H1 (cell line): ENCODE data around the gene TBCEL. TPM values are rescaled to one million over a fixed set of nuclear protein-coding genes. Genes with fewer than 3 reads are reported as not detected.

Experiments
- CTCF ChIA-PET: fragments of 300-600 bp; sonication (Branson Sonifier 250); formaldehyde crosslinking; loops from one replicate; lab custom pipeline; 2021; ENCODE audit not compliant: partially characterized antibody; lab: Charles Lee
- POLR2A ChIA-PET: fragments of 300-600 bp; sonication (Branson Sonifier 250); formaldehyde crosslinking; loops from one replicate; lab custom pipeline; 2021; ENCODE audit warnings: inconsistent platforms; ENCODE audit not compliant: partially characterized antibody; lab: Charles Lee
- DNase-seq, 2 experiments: peaks; one replicate each; pipeline versions ENCODE4 v3.0.0 to v3.0.0-alpha.2; 2010 to 2022; ENCODE audit warnings: low spot score in 2 of 2, low read depth in 1 of 2, mixed read lengths in 1 of 2
- FAIRE-seq: peaks from 2 replicates; lab custom pipeline; 2011; peaks lifted over from hg19 to GRCh38; lab: Jason Lieb, UNC
- H2AFZ ChIP-seq: 2 replicates; pipeline ENCODE4 v1.8.1; 2012; ENCODE audit warnings: low read length, inconsistent platforms
- H2AK5ac ChIP-seq: 2 replicates; pipeline ENCODE4 v1.6.1; 2013; ENCODE audit warnings: low read depth, low read length
- H2BK120ac ChIP-seq: replicated peaks from 2 replicates; pipeline ENCODE3; 2013; ENCODE audit warnings: low read depth, low read length, inconsistent platforms
- H2BK12ac ChIP-seq: 2 replicates; pipeline ENCODE4 v1.6.1; 2013; ENCODE audit warnings: low read depth, low read length
- H2BK15ac ChIP-seq: 2 replicates; pipeline ENCODE4 v1.6.1; 2013; ENCODE audit warnings: low read length
- H2BK20ac ChIP-seq: 2 replicates; pipeline ENCODE4 v1.6.1; 2013; ENCODE audit warnings: low read length
- H2BK5ac ChIP-seq: 2 replicates; pipeline ENCODE4 v1.6.1; 2013; ENCODE audit warnings: low read depth, low read length
- H3K14ac ChIP-seq: 2 replicates; pipeline ENCODE4 v1.6.1; 2013; ENCODE audit warnings: inconsistent platforms; ENCODE audit not compliant: insufficient read length
- H3K18ac ChIP-seq: 2 replicates; pipeline ENCODE4 v1.6.1; 2013; ENCODE audit warnings: low read length; ENCODE audit errors: extremely low read depth
- H3K23ac ChIP-seq: 2 replicates; pipeline ENCODE4 v1.6.1; 2013; ENCODE audit warnings: inconsistent platforms; ENCODE audit not compliant: insufficient read length
- H3K23me2 ChIP-seq: 2 replicates; pipeline ENCODE4 v1.6.1; 2013; ENCODE audit warnings: low read depth, low read length
- H3K27ac ChIP-seq: 2 replicates; pipeline ENCODE4 v1.6.1; 2011; ENCODE audit warnings: low read depth, low read length, inconsistent platforms
- H3K27me3 ChIP-seq, 4 experiments: replicated peaks in 1 of 4; 1 replicate in 1 of 4; 2 replicates in 3 of 4; pipeline versions ENCODE4 v1.6.1 to v1.8.1; 2011 to 2013; ENCODE audit warnings: low read length in 3 of 4, mild to moderate bottlenecking in 3 of 4, inconsistent platforms in 2 of 4, mixed read lengths in 2 of 4, moderate library complexity in 1 of 4; ENCODE audit not compliant: control insufficient read depth in 3 of 4, insufficient read depth in 3 of 4; ENCODE audit errors: extremely low read depth in 1 of 4
- H3K36me3 ChIP-seq, 4 experiments: 2 replicates each; pipeline versions ENCODE4 v1.6.1 to v1.8.1; 2011 to 2013; ENCODE audit warnings: mild to moderate bottlenecking in 4 of 4, low read length in 3 of 4, moderate library complexity in 2 of 4, control low read depth in 1 of 4, inconsistent platforms in 1 of 4; ENCODE audit not compliant: insufficient read depth in 4 of 4, control insufficient read depth in 2 of 4
- H3K4ac ChIP-seq: replicated peaks from 2 replicates; pipeline ENCODE3; 2013; ENCODE audit warnings: low read length, low read depth, mixed read lengths, inconsistent platforms; ENCODE audit not compliant: insufficient read length
- H3K4me1 ChIP-seq, 4 experiments: replicated peaks in 1 of 4; 1 replicate in 1 of 4; 2 replicates in 3 of 4; pipeline versions ENCODE4 v1.6.1 to v1.8.1; 2011 to 2013; ENCODE audit warnings: low read length in 3 of 4, inconsistent platforms in 2 of 4, mixed read lengths in 1 of 4; ENCODE audit not compliant: insufficient read depth in 4 of 4, control insufficient read depth in 3 of 4
- H3K4me2 ChIP-seq, 2 experiments: 2 replicates each; pipeline versions ENCODE4 v1.6.1 to v1.8.1; 2011 to 2013; ENCODE audit warnings: low read depth in 2 of 2, low read length in 2 of 2, control low read depth in 1 of 2, inconsistent platforms in 1 of 2, mild to moderate bottlenecking in 1 of 2; ENCODE audit not compliant: insufficient read depth in 1 of 2
- H3K4me3 ChIP-seq, 4 experiments: fragments of 200-600, 300-600 bp in 1 of 4; sonication (generic), shearing (Covaris generic), sonication (Bioruptor Twin) in 1 of 4; 2 replicates each; pipeline versions ENCODE4 v1.5.1 to v1.8.1; 2011 to 2016; ENCODE audit warnings: low read length in 4 of 4, low read depth in 3 of 4, control low read depth in 2 of 4, inconsistent platforms in 2 of 4, mild to moderate bottlenecking in 2 of 4, mixed read lengths in 1 of 4, moderate library complexity in 1 of 4; ENCODE audit not compliant: insufficient read depth in 2 of 4; ENCODE audit errors: extremely low read depth in 1 of 4
- H3K56ac ChIP-seq: replicated peaks from 2 replicates; pipeline ENCODE3; 2013; ENCODE audit warnings: low read depth, mild to moderate bottlenecking, mixed read lengths, low read length, inconsistent platforms; ENCODE audit not compliant: insufficient read length
- H3K79me1 ChIP-seq: 2 replicates; pipeline ENCODE4 v1.6.1; 2013; ENCODE audit warnings: low read depth, low read length, control low read depth
- H3K79me2 ChIP-seq, 2 experiments: 2 replicates each; pipeline versions ENCODE4 v1.6.1 to v1.8.1; 2012 to 2013; ENCODE audit warnings: low read length in 2 of 2, mild to moderate bottlenecking in 2 of 2, inconsistent platforms in 1 of 2; ENCODE audit not compliant: insufficient read depth in 2 of 2, control insufficient read depth in 1 of 2
- H3K9ac ChIP-seq, 4 experiments: replicated peaks in 1 of 4; 1 replicate in 1 of 4; 2 replicates in 3 of 4; pipeline versions ENCODE4 v1.6.1 to v1.8.1; 2011 to 2013; ENCODE audit warnings: low read depth in 3 of 4, low read length in 3 of 4, control low read depth in 2 of 4, mild to moderate bottlenecking in 2 of 4, moderate library complexity in 2 of 4, inconsistent platforms in 1 of 4; ENCODE audit errors: extremely low read depth in 1 of 4
- H3K9me3 ChIP-seq, 2 experiments: 2 replicates each; pipeline versions ENCODE4 v1.6.1 to v1.8.1; 2012 to 2013; ENCODE audit warnings: mild to moderate bottlenecking in 2 of 2, moderate library complexity in 2 of 2, control low read depth in 1 of 2, inconsistent platforms in 1 of 2, low read depth in 1 of 2, low read length in 1 of 2, mixed read lengths in 1 of 2; ENCODE audit not compliant: insufficient read depth in 2 of 2
- H4K20me1 ChIP-seq, 2 experiments: replicated peaks in 1 of 2; 2 replicates each; pipeline versions ENCODE3 to v1.8.1; 2011 to 2013; ENCODE audit warnings: inconsistent platforms in 2 of 2, low read length in 2 of 2, mild to moderate bottlenecking in 1 of 2; ENCODE audit not compliant: insufficient read depth in 2 of 2, control insufficient read depth in 1 of 2
- H4K5ac ChIP-seq: 2 replicates; pipeline ENCODE4 v1.6.1; 2013; ENCODE audit warnings: low read length, low read depth, mixed read lengths, inconsistent platforms; ENCODE audit not compliant: insufficient read length
- H4K8ac ChIP-seq: 2 replicates; pipeline ENCODE4 v1.8.0; 2013; ENCODE audit warnings: mild to moderate bottlenecking, moderate library complexity, low read length, inconsistent platforms; ENCODE audit not compliant: insufficient read depth; ENCODE audit errors: extremely low read depth
- H4K91ac ChIP-seq: replicated peaks from 2 replicates; pipeline ENCODE3; 2013; ENCODE audit warnings: low read length, mixed read lengths, inconsistent platforms; ENCODE audit not compliant: insufficient read length
- ASH2L ChIP-seq: fragments of 200-600, 300-600 bp; sonication (generic); IDR thresholded peaks from one replicate; pipeline ENCODE4 v1.7.1; 2017; ENCODE audit warnings: low read length
- BACH1 ChIP-seq: IDR thresholded peaks from 2 replicates; pipeline ENCODE4 v1.6.1; 2012; ENCODE audit warnings: low read length, improper control_type of control experiment
- CBX5 ChIP-seq: fragments of 300-800, 300-1000 bp; sonication (generic); IDR thresholded peaks from 2 replicates; pipeline ENCODE4 v1.7.1; 2016; ENCODE audit warnings: antibody characterized with exemption, low read length, low read depth
- CEBPB ChIP-seq: IDR thresholded peaks from 2 replicates; pipeline ENCODE4 v1.6.1; 2012; ENCODE audit warnings: low read depth, low read length
- KDM1A ChIP-seq: fragments of 200-600, 300-600 bp; sonication (generic); IDR thresholded peaks from 2 replicates; pipeline ENCODE4 v1.7.1; 2016; ENCODE audit warnings: mild to moderate bottlenecking, low read length, borderline replicate concordance
- MAFK ChIP-seq: IDR thresholded peaks from 2 replicates; pipeline ENCODE4 v1.6.1; 2012; ENCODE audit warnings: low read depth, mild to moderate bottlenecking, improper control_type of control experiment, low read length
- RAD21 ChIP-seq, 2 experiments: IDR thresholded peaks in 1 of 2; conservative IDR thresholded peaks in 1 of 2; 2 replicates each; pipeline ENCODE4 v1.6.1; 2011; ENCODE audit warnings: low read depth in 2 of 2, low read length in 2 of 2, improper control_type of control experiment in 1 of 2, inconsistent platforms in 1 of 2, mild to moderate bottlenecking in 1 of 2, moderate library complexity in 1 of 2
- RFX5 ChIP-seq: IDR thresholded peaks from 2 replicates; pipeline ENCODE4 v1.6.1; 2011; ENCODE audit warnings: low read depth, low read length, improper control_type of control experiment, borderline replicate concordance
- SAP30 ChIP-seq: fragments of 300-600 bp; sonication (generic); IDR thresholded peaks from 2 replicates; pipeline ENCODE4 v1.7.1; 2012; ENCODE audit warnings: low read length, moderate library complexity, mild to moderate bottlenecking, inconsistent platforms; ENCODE audit not compliant: insufficient read depth, insufficient replicate concordance
- SRF ChIP-seq: IDR thresholded peaks from 2 replicates; pipeline ENCODE4 v1.6.1; 2011; ENCODE audit warnings: mild to moderate bottlenecking, low read depth, low read length, moderate library complexity
- YY1 ChIP-seq: IDR thresholded peaks from 2 replicates; pipeline ENCODE4 v1.6.1; 2011; ENCODE audit warnings: low read depth, mild to moderate bottlenecking, low read length
- WGBS, 2 experiments: shearing (Covaris generic) in 1 of 2; methylation state at CpG; one replicate each; pipeline versions ENCODE4 v1.1.6 to v1.1.7; 2013 to 2015; ENCODE audit warnings: low lambda C conversion rate in 2 of 2, mixed read lengths in 2 of 2, inconsistent platforms in 1 of 2, low coverage in 1 of 2, missing lambda C conversion rate in 1 of 2; ENCODE audit not compliant: insufficient replicate concordance in 2 of 2, insufficient coverage in 1 of 2, insufficient read length in 1 of 2; ENCODE audit errors: extremely low coverage in 1 of 2, missing lambda C conversion rate in 1 of 2; 5-methylcytosine and 5-hydroxymethylcytosine counted together
- polyA plus RNA-seq, 7 experiments: library from polyadenylated mRNA; depleted of rRNA in 3 of 7; stranded (reverse) in 5 of 7; unstranded in 2 of 7; fragments of >200 nt in 5 of 7; fragments of 200-250 nt in 2 of 7; gene quantifications; 1 replicate in 5 of 7; 2 replicates in 1 of 7; 4 replicates in 1 of 7; pipeline versions ENCODE4 v1.2.1 to v1.2.3, GENCODE V29; 2011 to 2013; ENCODE audit warnings: missing spikeins in 2 of 7, mixed read lengths in 2 of 7
- total RNA-seq: library from RNA; stranded (reverse); fragmentation: NEBNext Ultra II Directional; extraction: Animal tissue kit (Norgen Biotek cat#: 25700); gene quantifications from 2 replicates; pipeline ENCODE4 v1.2.1, GENCODE V29; 2021
- TF ChIP-seq, protein P1 (sequence below), 3 experiments: IDR thresholded peaks; 1 replicate in 2 of 3; 2 replicates in 1 of 3; pipeline versions ENCODE4 v1.5.1 to v1.6.1; 2011; ENCODE audit warnings: low read length in 3 of 3, mild to moderate bottlenecking in 3 of 3, inconsistent platforms in 2 of 3, low read depth in 1 of 3, moderate library complexity in 1 of 3; ENCODE audit not compliant: insufficient read depth in 1 of 3; ENCODE audit errors: control extremely low read depth in 1 of 3

The TBCEL gene
- total and polyA plus RNA-seq, 2 of the 8 experiments (the other 6 are each of a cell fraction or from before 2014, with no cell fraction given), result 3.9 to 16.0 TPM

- Histone ChIP-seq H3K79me2 (no peaks in the 10 kb centered on the region), H2AK5ac (no peak overlapping the region), H2BK12ac (no peak overlapping the region), H2BK15ac (no peak overlapping the region), H3K27me3 (no peaks in the 10 kb centered on the region), H3K27ac (no peak overlapping the region), H3K56ac (no peak overlapping the region), H4K8ac (no peak overlapping the region), H3K4me2 (no peak overlapping the region), H4K20me1 (no peaks in the 10 kb centered on the region), H3K23ac (no peak overlapping the region), H4K91ac (no peak overlapping the region), H3K9me3 (no peaks in the 10 kb centered on the region), H3K9ac (no peak overlapping the region), H2BK5ac (no peak overlapping the region), H2BK120ac (no peak overlapping the region), H3K23me2 (no peaks in the 10 kb centered on the region), H3K18ac (no peak overlapping the region), H2AFZ (no peak overlapping the region), H4K5ac (no peak overlapping the region), H3K4me1 (peaks cover 0 to 3% (median 1%) of the 10 kb centered on the region in 4 experiments; a peak in 3 of 7 replicates), H3K36me3 (no peaks in the 10 kb centered on the region), H3K14ac (no peak overlapping the region), H3K79me1 (no peaks in the 10 kb centered on the region), H3K4ac (no peak overlapping the region), H2BK20ac (no peak overlapping the region), H3K4me3 (no peak overlapping the region)
- ChIA-PET CTCF (interaction anchor here (1.0 kb wide), 1 partner anchor 15 kb away, joined by 3 read pairs; no protein-coding TSS in a partner anchor), POLR2A (interaction anchor here (1.3 kb wide), 1 partner anchor 15 kb away, joined by 3 read pairs; no protein-coding TSS in a partner anchor)
- 78% methylated on average over 4 of the region's 4 CpGs; no CpG with 5 or more reads in 1 of the 2 experiments for WGBS, 2 experiments
- no peak for DNase-seq
- no peak for FAIRE-seq
- no peak for TF ChIP-seq BACH1
- no peak for TF ChIP-seq RAD21 (IDR thresholded peaks at IDR 0.05 in 1 of 2, conservative IDR thresholded peaks at IDR 0.05 in 1 of 2; ENCODE audit: low read depth in 2 of 2, low read length in 2 of 2)
- no peak for TF ChIP-seq KDM1A
- no peak for TF ChIP-seq SAP30
- no peak for TF ChIP-seq CEBPB
- TF ChIP-seq SRF, result no peak
- TF ChIP-seq YY1, result no peak
- TF ChIP-seq MAFK, result no peak
- no peak for TF ChIP-seq ASH2L
- no peak for TF ChIP-seq CBX5
- TF ChIP-seq, protein P1, sequence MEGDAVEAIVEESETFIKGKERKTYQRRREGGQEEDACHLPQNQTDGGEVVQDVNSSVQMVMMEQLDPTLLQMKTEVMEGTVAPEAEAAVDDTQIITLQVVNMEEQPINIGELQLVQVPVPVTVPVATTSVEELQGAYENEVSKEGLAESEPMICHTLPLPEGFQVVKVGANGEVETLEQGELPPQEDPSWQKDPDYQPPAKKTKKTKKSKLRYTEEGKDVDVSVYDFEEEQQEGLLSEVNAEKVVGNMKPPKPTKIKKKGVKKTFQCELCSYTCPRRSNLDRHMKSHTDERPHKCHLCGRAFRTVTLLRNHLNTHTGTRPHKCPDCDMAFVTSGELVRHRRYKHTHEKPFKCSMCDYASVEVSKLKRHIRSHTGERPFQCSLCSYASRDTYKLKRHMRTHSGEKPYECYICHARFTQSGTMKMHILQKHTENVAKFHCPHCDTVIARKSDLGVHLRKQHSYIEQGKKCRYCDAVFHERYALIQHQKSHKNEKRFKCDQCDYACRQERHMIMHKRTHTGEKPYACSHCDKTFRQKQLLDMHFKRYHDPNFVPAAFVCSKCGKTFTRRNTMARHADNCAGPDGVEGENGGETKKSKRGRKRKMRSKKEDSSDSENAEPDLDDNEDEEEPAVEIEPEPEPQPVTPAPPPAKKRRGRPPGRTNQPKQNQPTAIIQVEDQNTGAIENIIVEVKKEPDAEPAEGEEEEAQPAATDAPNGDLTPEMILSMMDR (IDR thresholded peaks at IDR 0.05; ENCODE audit: control extremely low read depth in 1 of 3, insufficient read depth in 1 of 3, low read depth in 1 of 3, low read length in 3 of 3), result no peak
- no peak for TF ChIP-seq RFX5
Observed at GRCh38 chr11:121099885-121100284, 76.0 kb downstream of the TBCEL start.
